HepG2 (cell line): ENCODE results near the gene NUDCD3. TPM values are rescaled to one million over a fixed set of nuclear protein-coding genes. Genes with fewer than 3 reads are reported as not detected.

ENCODE experiments used
- ATAC-seq: fragments of 200-7000 bp; cut with Tn5 transposase; 3 replicates; pipeline ENCODE4 v1.9.1; 2020; ENCODE audit warnings: mild to moderate bottlenecking, moderate library complexity
- BruUV-seq: library from RNA; stranded (reverse); fragments of 400-500 nt; replicated peaks from 2 replicates; lab custom pipeline; 2021; lab: Mats Ljungman, UMichigan
- CTCF ChIA-PET: fragments of 300-600 bp; formaldehyde crosslinking; extraction: SDS; loops from one replicate; lab custom pipeline; 2021; ENCODE audit warnings: low total read pairs, inconsistent platforms, low intra/inter-chr PET ratio; lab: Yijun Ruan, JAX
- POLR2A ChIA-PET: fragments of 350-600 bp; sonication (Branson Sonifier 250); formaldehyde crosslinking; loops from one replicate; lab custom pipeline; 2020; ENCODE audit warnings: antibody characterized with exemption, inconsistent platforms; lab: Yijun Ruan, JAX
- DNase-seq: peaks from one replicate; pipeline ENCODE4 v3.0.0-alpha.2; 2015; ENCODE audit warnings: low spot score
- FAIRE-seq: peaks from 3 replicates; lab custom pipeline; 2011; peaks lifted over from hg19 to GRCh38; lab: Jason Lieb, UNC
- H2AFZ ChIP-seq: one replicate; pipeline ENCODE4 v1.6.1; 2011; ENCODE audit warnings: low read length, inconsistent platforms
- H3K27ac ChIP-seq: fragments of 300-600 bp; 3 replicates; pipeline ENCODE4 v1.8.0; 2011; ENCODE audit warnings: mixed run types, mild to moderate bottlenecking, mixed read lengths, low read length, inconsistent platforms; ENCODE audit not compliant: insufficient read depth; ENCODE audit errors: extremely low read length
- H3K27me3 ChIP-seq, 2 experiments: fragments of 200-600 bp in 1 of 2; 2 replicates in 1 of 2; 3 replicates in 1 of 2; pipeline versions ENCODE4 v1.6.0 to v1.8.0; 2011; ENCODE audit warnings: low read length in 2 of 2, mild to moderate bottlenecking in 2 of 2, moderate library complexity in 2 of 2, inconsistent platforms in 1 of 2; ENCODE audit not compliant: insufficient read depth in 2 of 2, control insufficient read depth in 1 of 2
- H3K36me3 ChIP-seq, 2 experiments: fragments of 200-600 bp in 1 of 2; replicated peaks in 1 of 2; 2 replicates in 1 of 2; 3 replicates in 1 of 2; pipeline versions ENCODE4 v1.5.1 to v1.8.0; 2011; ENCODE audit warnings: low read length in 2 of 2, inconsistent platforms in 1 of 2; ENCODE audit not compliant: insufficient read depth in 2 of 2, control insufficient read depth in 1 of 2
- H3K4me1 ChIP-seq: 2 replicates; pipeline ENCODE4 v1.5.1; 2012; ENCODE audit warnings: low read length, inconsistent platforms; ENCODE audit not compliant: insufficient read depth
- H3K4me2 ChIP-seq: 2 replicates; pipeline ENCODE4 v1.6.0; 2011; ENCODE audit warnings: low read depth, low read length, inconsistent platforms
- H3K4me3 ChIP-seq, 3 experiments: fragments of 200-600 bp in 1 of 3; sonication (generic), shearing (Covaris generic) in 1 of 3; replicated peaks in 1 of 3; 2 replicates each; pipeline ENCODE4 v1.5.1; 2011 to 2016; ENCODE audit warnings: low read length in 3 of 3, inconsistent platforms in 2 of 3, low read depth in 2 of 3, mild to moderate bottlenecking in 2 of 3, control low read depth in 1 of 3, mixed read lengths in 1 of 3; ENCODE audit not compliant: insufficient read depth in 1 of 3
- H3K79me2 ChIP-seq: one replicate; pipeline ENCODE4 v1.6.1; 2011; ENCODE audit warnings: low read length, inconsistent platforms; ENCODE audit not compliant: insufficient read depth
- H3K9ac ChIP-seq: 2 replicates; pipeline ENCODE4 v1.6.0; 2011; ENCODE audit warnings: mild to moderate bottlenecking, low read depth, low read length, inconsistent platforms; ENCODE audit not compliant: insufficient read depth
- H3K9me3 ChIP-seq: 2 replicates; pipeline ENCODE4 v1.5.1; 2012; ENCODE audit warnings: mild to moderate bottlenecking, low read length
- H4K20me1 ChIP-seq: 2 replicates; pipeline ENCODE4 v1.6.0; 2011; ENCODE audit warnings: inconsistent platforms, mild to moderate bottlenecking, low read length, moderate library complexity; ENCODE audit not compliant: insufficient read depth
- AKAP8 ChIP-seq: sonication (generic); formaldehyde crosslinking; IDR thresholded peaks from 2 replicates; pipeline ENCODE4 v1.5.1; 2020; ENCODE audit warnings: mild to moderate bottlenecking, missing genetic modification reagents
- FOXK1 ChIP-seq: sonication (generic); formaldehyde crosslinking; IDR thresholded peaks from 2 replicates; pipeline ENCODE4 v1.4.0; 2020; ENCODE audit warnings: low read depth, missing genetic modification reagents, borderline replicate concordance
- FUBP1 ChIP-seq: sonication (generic); formaldehyde crosslinking; IDR thresholded peaks from 2 replicates; pipeline ENCODE4 v1.5.1; 2020; ENCODE audit warnings: missing genetic modification reagents, mild to moderate bottlenecking, borderline replicate concordance
- NKX3-1 ChIP-seq: sonication (generic); formaldehyde crosslinking; IDR thresholded peaks from 2 replicates; pipeline ENCODE4 v1.5.0; 2020; ENCODE audit warnings: missing genetic modification reagents
- TCF12 ChIP-seq, 2 experiments: fragments of 450-650 bp in 1 of 2; sonication (generic) in 1 of 2; formaldehyde crosslinking in 1 of 2; IDR thresholded peaks; 2 replicates each; pipeline versions ENCODE4 v1.6.1 to v1.8.0; 2017 to 2022; ENCODE audit warnings: antibody characterized with exemption in 1 of 2, mild to moderate bottlenecking in 1 of 2, missing genetic modification reagents in 1 of 2, moderate library complexity in 1 of 2
- ZNF296 ChIP-seq: sonication (generic); formaldehyde crosslinking; conservative IDR thresholded peaks from 2 replicates; pipeline ENCODE4 v1.5.0; 2020; ENCODE audit warnings: mild to moderate bottlenecking, missing genetic modification reagents
- ZNF546 ChIP-seq: sonication (generic); formaldehyde crosslinking; conservative IDR thresholded peaks from 2 replicates; pipeline ENCODE4 v1.8.1; 2023; ENCODE audit warnings: mild to moderate bottlenecking, missing genetic modification reagents
- ZNF7 ChIP-seq: IDR thresholded peaks from 2 replicates; pipeline ENCODE4 v1.6.1; 2016; ENCODE audit warnings: missing biosample characterization, missing genetic modification reagents
- ZNF776 ChIP-seq: sonication (generic); formaldehyde crosslinking; IDR thresholded peaks from 2 replicates; pipeline ENCODE4 v1.4.0; 2020; ENCODE audit warnings: mild to moderate bottlenecking, missing genetic modification reagents
- ZNF878 ChIP-seq: sonication (generic); formaldehyde crosslinking; IDR thresholded peaks from 2 replicates; pipeline ENCODE4 v1.8.1; 2023; ENCODE audit warnings: mild to moderate bottlenecking, missing genetic modification reagents, moderate library complexity
- ZSCAN30 ChIP-seq: sonication (generic); formaldehyde crosslinking; IDR thresholded peaks from 2 replicates; pipeline ENCODE4 v1.5.0; 2020; ENCODE audit warnings: mild to moderate bottlenecking, missing genetic modification reagents
- WGBS: methylation state at CpG from one replicate; pipeline ENCODE4 v1.1.6; 2017; ENCODE audit warnings: low lambda C conversion rate; 5-methylcytosine and 5-hydroxymethylcytosine counted together
- in situ Hi-C: cut with HindIII; loops from 2 replicates; pipeline ENCODE4 v1.10.0; 2017; ENCODE audit warnings: low pct_unique_long_range_greater_than_20kb; ENCODE audit not compliant: extremely low pct_ligation_motif_present
- intact Hi-C: fragments of 100-400 bp; cut with micrococcal nuclease; formaldehyde crosslinking; loops from one replicate; pipeline ENCODE4 v1.10.0; 2022; ENCODE audit not compliant: unreplicated experiment
- polyA plus RNA-seq, 8 experiments: library from polyadenylated mRNA; depleted of rRNA in 3 of 8; stranded (reverse) in 7 of 8; unstranded in 1 of 8; fragments of >200 nt; fragmentation: Illumina TruSeq in 4 of 8; extraction: Trizol in 4 of 8; gene quantifications; 2 replicates each; pipeline versions ENCODE4 v1.2.1 to v1.2.3, GENCODE V29; 2011 to 2016; ENCODE audit warnings: low read depth in 4 of 8, missing spikeins in 1 of 8, mixed read lengths in 1 of 8; ENCODE audit not compliant: insufficient read depth in 1 of 8
- total RNA-seq, 5 experiments: library from RNA; depleted of rRNA; stranded (reverse); fragments of >200 nt; fragmentation: Illumina TruSeq; extraction: Trizol; gene quantifications; 2 replicates each; pipeline ENCODE4 v1.2.3, GENCODE V29; 2016; ENCODE audit warnings: low read depth in 1 of 5
- TF ChIP-seq, protein P1 (sequence below): sonication (generic); formaldehyde crosslinking; IDR thresholded peaks from 2 replicates; pipeline ENCODE4 v1.5.0; 2020; ENCODE audit warnings: missing genetic modification reagents
- TF ChIP-seq, protein P2 (sequence below): sonication (generic); formaldehyde crosslinking; IDR thresholded peaks from 2 replicates; pipeline ENCODE4 v1.4.0; 2020; ENCODE audit warnings: mild to moderate bottlenecking, missing genetic modification reagents
- TF ChIP-seq, protein P3 (sequence below): sonication (generic); formaldehyde crosslinking; IDR thresholded peaks from 2 replicates; pipeline ENCODE4 v1.8.0; 2022; ENCODE audit warnings: missing genetic modification reagents, mild to moderate bottlenecking, borderline replicate concordance

The NUDCD3 gene
- total and polyA plus RNA-seq, 2 of the 13 experiments (the other 11 are each of a cell fraction or from before 2014, with no cell fraction given), result 20.8 to 49.9 TPM

GRCh38 chr7:44396931-44397545 is 93.4 kb downstream of the NUDCD3 start (continued):
- no peak for TF ChIP-seq FOXK1 (CRISPR knock-in tag)
- TF ChIP-seq ZNF546, result no peak
- TF ChIP-seq, protein P1, sequence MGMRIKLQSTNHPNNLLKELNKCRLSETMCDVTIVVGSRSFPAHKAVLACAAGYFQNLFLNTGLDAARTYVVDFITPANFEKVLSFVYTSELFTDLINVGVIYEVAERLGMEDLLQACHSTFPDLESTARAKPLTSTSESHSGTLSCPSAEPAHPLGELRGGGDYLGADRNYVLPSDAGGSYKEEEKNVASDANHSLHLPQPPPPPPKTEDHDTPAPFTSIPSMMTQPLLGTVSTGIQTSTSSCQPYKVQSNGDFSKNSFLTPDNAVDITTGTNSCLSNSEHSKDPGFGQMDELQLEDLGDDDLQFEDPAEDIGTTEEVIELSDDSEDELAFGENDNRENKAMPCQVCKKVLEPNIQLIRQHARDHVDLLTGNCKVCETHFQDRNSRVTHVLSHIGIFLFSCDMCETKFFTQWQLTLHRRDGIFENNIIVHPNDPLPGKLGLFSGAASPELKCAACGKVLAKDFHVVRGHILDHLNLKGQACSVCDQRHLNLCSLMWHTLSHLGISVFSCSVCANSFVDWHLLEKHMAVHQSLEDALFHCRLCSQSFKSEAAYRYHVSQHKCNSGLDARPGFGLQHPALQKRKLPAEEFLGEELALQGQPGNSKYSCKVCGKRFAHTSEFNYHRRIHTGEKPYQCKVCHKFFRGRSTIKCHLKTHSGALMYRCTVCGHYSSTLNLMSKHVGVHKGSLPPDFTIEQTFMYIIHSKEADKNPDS (CRISPR knock-in tag), result no peak
- TF ChIP-seq TCF12 (IDR thresholded peaks at IDR 0.05), result no peak
- TF ChIP-seq TCF12 (CRISPR knock-in tag; IDR thresholded peaks at IDR 0.05), result no peak

- no peaks in the 10 kb centered on the region for H3K79me2 ChIP-seq
- POLR2A ChIA-PET, result no interaction called here
- no peaks in the 10 kb centered on the region for H4K20me1 ChIP-seq
- H3K36me3 ChIP-seq, result peaks cover 21 to 59% of the 10 kb centered on the region in 2 experiments
- ATAC-seq (no peak), DNase-seq (no peak), FAIRE-seq (no peak)
- intact Hi-C loops (no loop called here), in situ Hi-C loops (no loop called here)
- no peak overlapping the region for H3K27ac ChIP-seq
- no peak overlapping the region for H3K4me2 ChIP-seq
- CTCF ChIA-PET, result no interaction called here
- no peaks in the 10 kb centered on the region for H3K9me3 ChIP-seq
- no peak overlapping the region for H2AFZ ChIP-seq
- BruUV-seq, result no TSS peak
- no peaks in the 10 kb centered on the region for H3K27me3 ChIP-seq
- no peak overlapping the region for H3K4me3 ChIP-seq
- H3K4me1 ChIP-seq, result no peaks in the 10 kb centered on the region
- no peak overlapping the region for H3K9ac ChIP-seq
- 98% methylated on average over 3 of the region's 3 CpGs for WGBS
- TF ChIP-seq ZNF776 (CRISPR knock-in tag), result no peak
- TF ChIP-seq ZNF878 (CRISPR knock-in tag), result no peak
- no peak for TF ChIP-seq ZNF7
- TF ChIP-seq, protein P2, sequence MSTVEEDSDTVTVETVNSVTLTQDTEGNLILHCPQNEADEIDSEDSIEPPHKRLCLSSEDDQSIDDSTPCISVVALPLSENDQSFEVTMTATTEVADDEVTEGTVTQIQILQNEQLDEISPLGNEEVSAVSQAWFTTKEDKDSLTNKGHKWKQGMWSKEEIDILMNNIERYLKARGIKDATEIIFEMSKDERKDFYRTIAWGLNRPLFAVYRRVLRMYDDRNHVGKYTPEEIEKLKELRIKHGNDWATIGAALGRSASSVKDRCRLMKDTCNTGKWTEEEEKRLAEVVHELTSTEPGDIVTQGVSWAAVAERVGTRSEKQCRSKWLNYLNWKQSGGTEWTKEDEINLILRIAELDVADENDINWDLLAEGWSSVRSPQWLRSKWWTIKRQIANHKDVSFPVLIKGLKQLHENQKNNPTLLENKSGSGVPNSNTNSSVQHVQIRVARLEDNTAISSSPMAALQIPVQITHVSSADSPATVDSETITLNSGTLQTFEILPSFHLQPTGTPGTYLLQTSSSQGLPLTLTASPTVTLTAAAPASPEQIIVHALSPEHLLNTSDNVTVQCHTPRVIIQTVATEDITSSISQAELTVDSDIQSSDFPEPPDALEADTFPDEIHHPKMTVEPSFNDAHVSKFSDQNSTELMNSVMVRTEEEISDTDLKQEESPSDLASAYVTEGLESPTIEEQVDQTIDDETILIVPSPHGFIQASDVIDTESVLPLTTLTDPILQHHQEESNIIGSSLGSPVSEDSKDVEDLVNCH (CRISPR knock-in tag), result no peak
- TF ChIP-seq, protein P3, sequence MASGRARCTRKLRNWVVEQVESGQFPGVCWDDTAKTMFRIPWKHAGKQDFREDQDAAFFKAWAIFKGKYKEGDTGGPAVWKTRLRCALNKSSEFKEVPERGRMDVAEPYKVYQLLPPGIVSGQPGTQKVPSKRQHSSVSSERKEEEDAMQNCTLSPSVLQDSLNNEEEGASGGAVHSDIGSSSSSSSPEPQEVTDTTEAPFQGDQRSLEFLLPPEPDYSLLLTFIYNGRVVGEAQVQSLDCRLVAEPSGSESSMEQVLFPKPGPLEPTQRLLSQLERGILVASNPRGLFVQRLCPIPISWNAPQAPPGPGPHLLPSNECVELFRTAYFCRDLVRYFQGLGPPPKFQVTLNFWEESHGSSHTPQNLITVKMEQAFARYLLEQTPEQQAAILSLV (CRISPR knock-in tag), result no peak
- TF ChIP-seq AKAP8, result no peak
- no peak for TF ChIP-seq ZSCAN30 (CRISPR knock-in tag)
- TF ChIP-seq NKX3-1 (CRISPR knock-in tag), result no peak
- TF ChIP-seq FUBP1 (CRISPR knock-in tag), result no peak
- TF ChIP-seq ZNF296, result no peak
Observed at GRCh38 chr7:44396496-44396895, 94.0 kb downstream of the NUDCD3 start.
